Left renal pelvis (tissue), 4 donors: ENCODE measurements around the gene COMMD8. TPM values are rescaled to one million over a fixed set of nuclear protein-coding genes. Genes with fewer than 3 reads are reported as not detected.

Experiments used
- DNase-seq, 4 donors: peaks; one replicate each; pipeline ENCODE4 v3.0.0-alpha.2; 2013; ENCODE audit warnings: low read depth in 4 of 4, low spot score in 3 of 4
- polyA plus RNA-seq, 4 donors: library from polyadenylated mRNA; unstranded; fragments of 120-200 nt; gene quantifications; one replicate each; pipeline ENCODE4 v1.2.1, GENCODE V29; 2013; ENCODE audit not compliant: insufficient read length in 4 of 4

Gene COMMD8
- polyA plus RNA-seq, 4 donors = 20.0 to 55.4 (median 41.4) TPM

DNA sequence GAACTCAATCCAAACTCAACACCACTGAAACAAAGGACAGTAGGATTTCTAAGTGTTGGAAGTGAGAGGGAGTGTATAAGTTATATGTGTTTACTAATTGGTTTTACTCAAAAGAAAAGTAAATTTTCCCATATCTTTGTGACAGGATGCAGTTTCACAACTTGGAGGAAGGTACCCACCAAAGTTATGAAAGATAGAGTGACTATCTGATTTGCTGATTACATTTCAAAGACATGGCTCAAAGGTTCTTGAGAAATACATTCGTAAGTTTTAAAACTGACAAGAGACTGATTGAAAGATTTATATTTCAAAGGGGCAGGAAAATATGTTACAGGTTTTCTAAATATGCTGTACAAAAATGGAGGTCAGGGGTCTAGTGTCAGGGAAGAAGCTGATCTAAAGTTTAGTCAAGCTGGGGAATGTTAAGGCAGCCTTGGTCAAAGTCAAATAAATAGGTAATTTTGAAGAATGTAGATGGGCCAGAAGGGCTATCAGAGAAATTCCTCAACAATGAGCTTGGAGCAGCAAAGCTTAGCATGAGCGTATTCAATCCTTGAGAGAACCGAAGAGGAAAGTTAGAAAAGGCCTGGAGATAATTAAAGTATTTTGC lies 9.7 kb upstream of the COMMD8 start:
- no peak for DNase-seq

DNA sequence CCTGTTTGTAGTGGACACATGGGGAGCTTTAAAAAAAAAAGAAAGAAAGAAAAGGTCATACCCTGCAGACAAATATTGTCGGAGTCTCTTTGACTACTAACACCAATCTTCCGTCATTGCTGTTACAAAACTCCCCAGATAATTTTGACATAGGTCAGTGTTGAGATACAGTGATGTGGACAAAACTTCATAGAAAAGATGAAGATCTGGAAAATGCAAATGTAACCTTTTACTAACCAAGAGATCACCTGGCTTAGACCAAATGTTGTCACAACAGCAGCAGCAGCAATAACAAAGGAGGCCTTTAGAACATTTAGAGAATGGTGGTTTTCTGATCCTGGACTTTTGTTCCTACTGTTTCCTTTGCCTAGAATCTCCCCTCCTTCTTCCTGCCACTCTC lies 8.1 kb upstream of the COMMD8 start:
- no peak for DNase-seq

GRCh38 chr4:47471064-47471463 lies 7.6 kb upstream of the COMMD8 start:
- DNase-seq = no peak

- no peak for DNase-seq
These were observed 6.4 kb upstream of the COMMD8 start for GRCh38 chr4:47469951-47470350.

DNA sequence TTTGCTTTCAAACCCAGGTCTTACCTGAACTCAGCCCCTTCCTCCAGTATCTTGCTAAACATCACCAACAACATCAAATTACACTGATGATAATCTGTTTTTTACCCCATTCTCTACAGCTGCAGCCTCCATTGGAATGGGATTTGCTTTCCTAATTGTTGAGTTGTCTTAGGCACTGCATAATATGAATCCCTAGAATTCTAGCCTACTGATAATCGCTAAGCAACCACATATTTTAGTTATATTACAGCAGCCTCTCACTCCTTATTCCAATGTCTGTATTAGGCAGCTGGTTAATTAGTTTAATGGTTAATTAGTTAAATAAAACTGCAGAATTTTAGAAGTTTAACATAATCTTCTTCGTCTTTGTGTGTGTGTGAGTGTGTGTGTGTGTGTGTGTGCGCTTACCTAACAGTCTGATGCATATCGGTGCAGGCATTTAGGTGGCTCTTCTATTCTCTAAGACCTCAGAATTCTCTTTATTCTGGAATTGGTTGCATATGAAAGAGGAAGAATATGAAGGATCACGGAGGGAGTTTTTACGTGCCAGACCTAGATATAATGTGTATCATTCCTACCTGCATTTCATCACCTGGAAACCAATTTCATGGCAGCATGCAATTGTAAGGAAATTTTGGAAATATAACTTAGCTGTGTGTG lies 5.3 kb upstream of the COMMD8 start:
- DNase-seq = no peak

GRCh38 chr4:47466056-47466785 lies 2.7 kb upstream of the COMMD8 start:
- no peak for DNase-seq

- no peak for DNase-seq
These were observed 1.5 kb upstream of the COMMD8 start for GRCh38 chr4:47465004-47465403.

DNA sequence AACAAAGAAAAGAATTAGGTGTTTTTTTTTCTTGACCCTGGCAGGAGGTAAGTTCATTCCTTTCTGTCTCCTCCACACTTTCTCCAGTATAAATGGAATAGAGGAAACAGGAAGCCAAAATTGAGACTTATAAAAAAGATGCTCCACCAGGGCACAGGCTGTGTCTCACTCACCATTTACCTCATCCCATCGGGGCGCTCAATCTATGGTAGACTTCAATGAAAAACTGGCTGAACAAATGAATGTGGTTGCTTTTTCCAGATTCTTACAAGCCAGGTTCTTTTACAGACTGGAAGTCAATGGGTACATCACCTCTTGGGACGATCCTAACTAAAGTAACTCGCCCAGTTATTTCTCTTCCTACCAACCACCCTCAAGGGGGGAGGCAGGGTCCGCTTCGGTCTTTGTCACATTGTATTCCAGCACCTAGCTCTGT lies 685 bp downstream of the COMMD8 start:
- DNase-seq = no peak

- DNase-seq = no peak
These were observed 11.8 kb downstream of the COMMD8 start for GRCh38 chr4:47451657-47452056.

- no peak for DNase-seq
These were observed 19.5 kb downstream of the COMMD8 start for GRCh38 chr4:47444031-47444430.

GRCh38 chr4:47442980-47443379 lies 20.5 kb downstream of the COMMD8 start:
- DNase-seq = no peak

DNA sequence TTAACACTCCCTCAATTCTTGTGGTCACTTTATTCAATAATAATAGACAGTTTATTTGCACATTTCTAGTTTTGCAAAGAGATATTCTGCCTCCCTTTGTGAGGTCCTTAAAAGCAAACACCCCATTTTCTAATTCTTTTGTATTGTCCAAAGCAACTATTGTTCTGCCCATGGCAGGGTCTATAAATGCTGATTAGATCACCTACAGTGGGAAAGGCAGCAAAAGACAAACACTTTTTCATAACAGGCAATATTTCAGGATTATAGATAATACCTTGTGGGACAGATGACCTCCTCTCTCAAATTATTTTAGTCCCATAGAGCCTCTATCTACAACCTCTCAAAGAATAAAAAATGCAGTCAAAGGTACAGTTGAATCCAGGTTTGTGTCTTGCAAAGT lies 28.6 kb downstream of the COMMD8 start:
- no peak for DNase-seq

DNA sequence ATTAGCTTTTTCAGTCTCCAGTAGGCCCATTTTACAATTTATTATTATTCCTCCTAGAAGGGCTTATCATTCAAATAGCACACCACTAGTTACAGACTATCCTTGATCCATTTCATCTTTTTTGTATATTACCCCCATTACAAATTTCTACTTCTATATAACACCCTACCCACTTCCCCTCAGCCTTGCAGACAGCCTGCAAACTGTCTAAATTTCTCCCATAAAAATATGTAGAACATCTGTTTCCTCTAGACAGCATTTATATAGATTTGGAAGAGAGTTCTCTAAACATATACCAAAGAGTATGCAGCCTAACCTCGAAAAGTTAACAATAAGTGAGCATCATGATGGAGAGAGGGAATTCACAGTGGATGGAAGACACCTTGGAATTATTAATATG lies 30.8 kb downstream of the COMMD8 start:
- no peak for DNase-seq

DNA sequence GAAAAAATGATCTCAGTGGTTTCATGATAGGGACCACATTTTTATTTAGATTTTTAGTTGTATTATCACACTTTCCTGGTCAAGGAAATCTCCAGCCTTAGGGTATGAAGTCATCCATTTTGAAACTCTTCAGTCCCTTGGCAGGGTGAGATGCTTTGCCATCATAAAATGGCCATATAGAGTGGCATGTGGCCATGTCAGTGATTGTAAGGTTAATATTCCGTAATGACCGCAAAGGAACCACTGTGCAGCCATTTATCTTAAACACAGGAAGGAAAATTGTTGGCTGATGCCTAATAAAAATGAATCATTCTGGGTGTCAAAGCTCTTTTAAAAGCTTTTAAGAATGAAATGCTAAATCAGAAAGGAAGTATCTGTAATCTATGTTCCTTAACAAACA lies 35.6 kb downstream of the COMMD8 start:
- DNase-seq = no peak

DNA sequence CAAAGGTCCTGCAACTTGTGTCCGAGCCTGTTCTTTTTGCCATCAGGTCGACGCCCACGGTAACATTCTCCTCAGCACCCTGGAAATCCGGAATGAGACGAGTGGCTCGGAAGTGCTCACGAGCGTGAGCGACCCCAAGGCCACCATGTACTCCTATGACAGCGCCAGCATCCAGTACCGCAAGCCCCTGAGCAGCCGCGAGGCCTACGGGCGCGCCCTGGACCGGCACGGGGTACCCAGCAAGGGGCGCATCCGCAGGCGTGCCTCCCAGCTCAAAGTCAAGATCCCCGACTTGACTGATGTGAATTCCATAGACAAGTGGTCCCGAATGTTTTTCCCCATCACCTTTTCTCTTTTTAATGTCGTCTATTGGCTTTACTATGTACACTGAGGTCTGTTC lies 37.9 kb downstream of the COMMD8 start:
- no peak for DNase-seq

GRCh38 chr4:47419296-47419695 lies 44.2 kb downstream of the COMMD8 start:
- DNase-seq = no peak

- DNase-seq = no peak
These were observed 45.4 kb downstream of the COMMD8 start for GRCh38 chr4:47418147-47418546.

DNA sequence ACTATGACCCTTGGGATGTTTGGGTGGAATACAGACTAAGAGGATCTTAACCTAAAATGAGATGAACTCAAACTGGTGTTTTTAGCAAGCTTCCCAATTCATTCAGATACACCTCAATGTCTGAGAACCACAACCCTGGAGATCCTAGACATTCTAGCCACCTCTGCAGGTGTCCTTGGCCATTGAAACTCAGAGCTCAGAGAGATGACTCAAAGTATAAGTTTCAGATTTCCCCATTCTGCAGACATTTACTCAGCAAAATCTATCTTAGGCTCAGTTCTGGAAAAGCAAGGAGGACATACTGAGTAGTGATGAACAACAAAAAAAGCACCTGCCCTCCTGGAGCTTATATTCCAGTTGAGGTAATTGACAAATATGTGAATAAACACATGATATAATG lies 47.8 kb downstream of the COMMD8 start:
- DNase-seq = no peak

DNA sequence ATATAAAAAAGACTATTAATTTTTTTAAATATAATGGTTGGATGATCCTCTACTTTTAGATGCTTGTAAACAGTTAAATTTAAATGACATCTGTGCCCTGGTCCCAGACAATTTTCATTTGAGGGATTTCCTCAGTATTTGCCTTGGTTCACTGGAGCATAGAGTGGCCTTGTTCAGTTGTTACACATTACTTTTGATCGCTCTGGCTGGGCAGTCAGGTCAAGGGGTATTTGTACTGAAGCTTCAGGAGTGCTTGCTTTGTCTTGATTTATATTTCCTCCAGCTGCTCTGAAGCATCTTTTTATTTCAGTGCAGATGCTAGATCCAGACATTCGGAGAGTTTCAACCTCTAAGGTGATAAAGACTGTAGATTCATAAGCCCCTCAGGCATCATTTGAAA lies 50.0 kb downstream of the COMMD8 start:
- DNase-seq = peak; percentile 16 to 46 (median 22)

GRCh38 chr4:47410271-47410670 lies 53.2 kb downstream of the COMMD8 start:
- DNase-seq = no peak

GRCh38 chr4:47406408-47406807 lies 57.1 kb downstream of the COMMD8 start:
- DNase-seq = no peak
